Neural crest cell (in vitro differentiated cells): Measurements from ENCODE around the gene LAMB4. TPM values are rescaled to one million over a fixed set of nuclear protein-coding genes. Genes with fewer than 3 reads are reported as not detected.
A peak's percentile ranks its signal among the peaks of the same experiment; 100 is the strongest.

Experiments
- DNase-seq: peaks from one replicate; pipeline ENCODE4 v3.0.0; 2021; ENCODE audit warnings: low read depth, mixed read lengths, low spot score
- H3K27ac Mint-ChIP-seq: one replicate; pipeline ENCODE4 v1.8.0; 2021; ENCODE audit warnings: mild to moderate bottlenecking, mixed read lengths; ENCODE audit not compliant: unreplicated experiment
- H3K27me3 Mint-ChIP-seq: 2 replicates; pipeline ENCODE4 v1.8.0; 2021; ENCODE audit warnings: low read depth, mild to moderate bottlenecking, mixed read lengths
- H3K36me3 Mint-ChIP-seq: 2 replicates; pipeline ENCODE4 v1.8.0; 2021; ENCODE audit warnings: low read depth, mild to moderate bottlenecking, mixed read lengths
- H3K4me1 Mint-ChIP-seq: 2 replicates; pipeline ENCODE4 v1.8.0; 2021; ENCODE audit warnings: mixed read lengths
- H3K4me3 Mint-ChIP-seq: one replicate; pipeline ENCODE4 v1.8.0; 2021; ENCODE audit warnings: mild to moderate bottlenecking, mixed read lengths
- H3K9me3 Mint-ChIP-seq: 2 replicates; pipeline ENCODE4 v1.8.0; 2021; ENCODE audit warnings: mixed read lengths
- total RNA-seq: library from RNA; stranded (reverse); gene quantifications from 2 replicates; pipeline ENCODE4 v1.2.1, GENCODE V29; 2021
- TF ChIP-seq, protein P1 (sequence below): fragments of 200-600 bp; sonication (generic); conservative IDR thresholded peaks from 2 replicates; pipeline ENCODE4 v1.5.0; 2021; ENCODE audit warnings: antibody characterized with exemption, mild to moderate bottlenecking

Gene LAMB4
- total RNA-seq, 1 donor from 2014 or later: 0.16 TPM

DNA sequence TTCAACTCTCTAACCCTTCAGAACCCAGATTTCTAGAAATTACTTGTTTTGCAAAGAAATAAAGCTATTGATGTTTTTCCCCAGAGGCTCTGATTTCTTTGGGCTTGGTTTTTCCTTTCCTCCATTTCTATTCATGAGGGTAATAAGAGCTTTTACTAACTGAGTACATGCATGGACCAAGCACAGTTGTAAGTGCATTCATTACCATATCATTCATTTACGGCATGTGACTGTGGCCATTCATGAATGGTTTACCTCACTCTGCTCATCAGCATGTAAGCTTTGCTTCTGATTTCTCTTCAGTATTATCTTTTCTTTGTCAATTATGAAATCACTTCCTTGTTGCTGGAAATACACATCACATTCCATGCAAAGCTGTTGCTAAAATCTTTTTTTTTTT lies 42.4 kb downstream of the LAMB4 start:
- no peak overlapping the region for H3K4me3 Mint-ChIP-seq
- H3K4me1 Mint-ChIP-seq: peaks cover 7% of the 10 kb centered on the region
- H3K27me3 Mint-ChIP-seq: no peaks in the 10 kb centered on the region
- TF ChIP-seq, protein P1, sequence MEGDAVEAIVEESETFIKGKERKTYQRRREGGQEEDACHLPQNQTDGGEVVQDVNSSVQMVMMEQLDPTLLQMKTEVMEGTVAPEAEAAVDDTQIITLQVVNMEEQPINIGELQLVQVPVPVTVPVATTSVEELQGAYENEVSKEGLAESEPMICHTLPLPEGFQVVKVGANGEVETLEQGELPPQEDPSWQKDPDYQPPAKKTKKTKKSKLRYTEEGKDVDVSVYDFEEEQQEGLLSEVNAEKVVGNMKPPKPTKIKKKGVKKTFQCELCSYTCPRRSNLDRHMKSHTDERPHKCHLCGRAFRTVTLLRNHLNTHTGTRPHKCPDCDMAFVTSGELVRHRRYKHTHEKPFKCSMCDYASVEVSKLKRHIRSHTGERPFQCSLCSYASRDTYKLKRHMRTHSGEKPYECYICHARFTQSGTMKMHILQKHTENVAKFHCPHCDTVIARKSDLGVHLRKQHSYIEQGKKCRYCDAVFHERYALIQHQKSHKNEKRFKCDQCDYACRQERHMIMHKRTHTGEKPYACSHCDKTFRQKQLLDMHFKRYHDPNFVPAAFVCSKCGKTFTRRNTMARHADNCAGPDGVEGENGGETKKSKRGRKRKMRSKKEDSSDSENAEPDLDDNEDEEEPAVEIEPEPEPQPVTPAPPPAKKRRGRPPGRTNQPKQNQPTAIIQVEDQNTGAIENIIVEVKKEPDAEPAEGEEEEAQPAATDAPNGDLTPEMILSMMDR: no peak
- H3K9me3 Mint-ChIP-seq: peaks cover 3% of the 10 kb centered on the region
- H3K36me3 Mint-ChIP-seq: no peaks in the 10 kb centered on the region
- H3K27ac Mint-ChIP-seq: no peak overlapping the region
- no peak for DNase-seq

DNA sequence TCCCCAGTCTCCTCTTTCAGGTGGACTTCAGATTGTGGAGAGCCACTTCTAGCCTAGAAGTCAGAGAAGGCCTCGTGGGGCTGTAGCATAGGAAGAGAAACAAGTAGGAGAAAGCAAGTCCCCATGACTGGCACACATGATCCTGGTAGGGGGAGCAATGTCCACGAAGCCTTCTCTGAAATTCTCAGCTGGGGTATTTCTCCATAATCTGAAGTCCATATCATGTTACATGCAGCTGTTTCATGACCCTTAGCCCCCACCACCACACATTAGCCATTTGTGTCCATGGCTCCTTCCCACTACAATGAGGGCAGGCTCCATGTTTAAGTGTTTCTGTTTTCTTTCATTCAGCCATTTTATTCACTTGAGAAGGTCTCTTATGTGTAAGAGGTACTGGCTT lies 43.2 kb downstream of the LAMB4 start:
- TF ChIP-seq, protein P1: no peak
- Mint-ChIP-seq H3K27ac (peak overlapping the region; percentile 50), H3K36me3 (no peaks in the 10 kb centered on the region), H3K9me3 (peaks cover 5% of the 10 kb centered on the region), H3K4me3 (no peak overlapping the region), H3K4me1 (peaks cover 7% of the 10 kb centered on the region), H3K27me3 (no peaks in the 10 kb centered on the region)
- no peak for DNase-seq

DNA sequence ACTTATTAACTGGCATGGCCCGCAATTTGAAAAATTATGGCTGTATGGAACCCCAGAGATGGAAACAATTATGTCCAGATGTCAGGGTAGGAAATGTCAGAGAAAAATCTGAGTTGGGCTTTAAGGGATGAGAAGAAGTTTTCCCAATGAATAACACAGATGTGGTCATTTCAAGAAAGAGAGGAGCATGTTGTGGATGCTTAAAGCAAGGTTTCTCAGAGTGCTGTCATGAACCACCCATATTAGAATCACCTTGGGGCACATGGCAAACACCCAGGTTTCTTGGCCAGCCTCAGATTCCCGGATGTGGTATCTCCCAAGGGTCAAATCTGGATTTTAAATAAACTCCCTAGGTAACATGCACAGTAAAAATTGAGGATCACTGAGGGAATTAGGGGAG lies 43.6 kb downstream of the LAMB4 start:
- Mint-ChIP-seq H3K27me3 (no peaks in the 10 kb centered on the region), H3K4me3 (no peak overlapping the region), H3K36me3 (peaks cover 3% of the 10 kb centered on the region), H3K9me3 (peaks cover 8% of the 10 kb centered on the region), H3K27ac (peak overlapping the region; percentile 86), H3K4me1 (peaks cover 8% of the 10 kb centered on the region)
- TF ChIP-seq, protein P1: no peak
- no peak for DNase-seq

DNA sequence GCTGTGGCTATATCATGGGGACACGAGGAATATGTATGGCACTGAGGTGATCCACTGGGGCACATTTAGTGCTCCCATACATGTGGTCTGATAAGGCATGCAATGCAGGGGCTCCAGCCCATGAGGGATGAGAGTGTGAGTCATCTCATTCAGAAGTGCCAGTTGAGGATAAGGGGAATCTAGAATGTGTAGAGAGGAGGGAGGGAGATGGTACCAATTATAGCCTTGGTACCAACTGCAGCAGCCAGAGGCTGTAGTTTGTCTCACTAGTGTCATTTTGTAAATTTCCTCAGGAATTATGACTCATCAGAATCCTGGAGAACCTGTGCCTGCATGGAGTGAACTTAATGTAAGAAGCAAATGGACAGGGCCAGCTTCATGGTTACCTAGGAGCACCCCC lies 46.2 kb downstream of the LAMB4 start:
- no peaks in the 10 kb centered on the region for H3K27me3 Mint-ChIP-seq
- no peak overlapping the region for H3K4me3 Mint-ChIP-seq

DNA sequence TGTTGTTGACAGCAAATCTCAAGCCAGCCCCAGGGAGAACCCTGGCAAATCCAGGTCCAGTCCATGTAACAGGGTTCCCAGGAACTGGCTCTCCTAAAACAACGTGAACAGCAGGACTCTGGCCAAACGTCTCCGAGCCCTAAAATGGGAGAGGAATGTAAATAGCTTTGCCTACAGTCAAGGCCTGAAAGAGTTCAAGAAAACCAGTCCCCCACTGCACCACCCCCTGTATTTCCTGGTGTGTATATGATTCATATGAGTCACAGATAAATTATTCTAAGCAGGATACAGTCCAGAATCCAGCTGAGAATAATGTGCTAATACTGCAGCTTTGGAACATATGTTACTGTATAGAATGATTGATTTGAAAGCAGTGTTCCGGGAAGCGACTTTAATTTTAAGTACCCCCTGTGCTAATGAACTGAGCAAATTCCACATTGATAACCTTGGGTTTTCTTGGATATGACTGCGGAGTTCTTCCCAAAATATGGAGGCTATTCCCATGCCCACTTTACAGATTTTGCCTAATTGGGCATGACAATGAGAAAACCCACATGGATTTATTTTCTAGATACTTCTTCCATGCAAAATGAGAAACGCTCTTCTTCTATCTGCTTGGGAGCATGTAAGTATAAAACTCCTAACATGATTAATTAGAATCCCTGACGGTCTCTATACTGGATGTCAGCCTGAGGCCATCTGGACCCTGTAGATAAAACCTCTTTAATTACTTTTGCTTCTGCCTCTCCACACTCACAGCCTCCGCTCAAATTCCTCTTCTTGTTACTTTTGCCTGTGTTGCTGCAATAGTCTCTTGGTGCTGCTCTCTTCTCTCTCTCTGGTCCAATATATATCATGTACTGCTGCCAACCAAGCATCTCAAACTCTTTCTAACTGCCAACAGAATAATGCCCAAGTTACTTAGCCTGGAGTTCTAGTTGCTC lies 50.2 kb downstream of the LAMB4 start:
- TF ChIP-seq, protein P1: no peak
- H3K4me3 Mint-ChIP-seq: no peak overlapping the region
- H3K9me3 Mint-ChIP-seq: peaks cover 11% of the 10 kb centered on the region
- no peak for DNase-seq
- no peaks in the 10 kb centered on the region for H3K27me3 Mint-ChIP-seq
- no peak overlapping the region for H3K27ac Mint-ChIP-seq
- peaks cover 4% of the 10 kb centered on the region for H3K36me3 Mint-ChIP-seq
- H3K4me1 Mint-ChIP-seq: peaks cover 10% of the 10 kb centered on the region

More for the DNA sequence above, 46.2 kb downstream of the LAMB4 start:
- Mint-ChIP-seq H3K9me3 (peaks cover 11% of the 10 kb centered on the region), H3K4me1 (peaks cover 11% of the 10 kb centered on the region), H3K27ac (peak overlapping the region; percentile 73), H3K36me3 (peaks cover 4% of the 10 kb centered on the region)
- no peak for DNase-seq
- TF ChIP-seq, protein P1: no peak
